ENCODE data around the gene ADGRA1. TPM values are rescaled to one million over a fixed set of nuclear protein-coding genes. Genes with fewer than 3 reads are reported as not detected.

The ADGRA1 gene
- total and polyA plus RNA-seq, 2 of the 8 experiments (the other 6 are each of a cell fraction or from before 2014, with no cell fraction given), result 0.17 to 0.21 TPM

DNA sequence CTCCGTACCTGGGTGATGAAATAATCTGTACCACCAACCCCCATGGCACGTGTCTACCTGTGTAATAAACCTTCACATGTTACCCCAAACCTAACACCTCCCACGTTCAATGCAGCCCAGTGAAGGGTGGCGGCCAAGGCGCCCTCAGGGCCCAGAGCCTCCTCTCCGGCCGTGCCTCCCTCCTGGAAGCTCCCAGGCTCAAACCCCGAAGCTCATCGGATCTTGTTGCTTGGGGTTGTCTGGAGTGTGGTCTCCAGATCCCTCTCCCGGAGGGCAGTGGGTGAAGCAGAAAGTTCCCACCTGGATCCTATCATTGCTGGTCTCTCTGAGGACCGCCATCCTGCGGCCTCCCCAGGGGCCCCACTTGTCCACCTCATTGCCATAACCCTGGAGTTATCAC, 62.9 kb downstream of the ADGRA1 start:
- H4K20me1 ChIP-seq (replicated peaks in 1 of 2; ENCODE audit: control insufficient read depth in 1 of 2, insufficient read depth in 2 of 2, low read length in 2 of 2), result no peaks in the 10 kb centered on the region
- no peaks in the 10 kb centered on the region; a peak in 2 of 8 replicates for H3K36me3 ChIP-seq (ENCODE audit: control insufficient read depth in 2 of 4, insufficient read depth in 4 of 4, low read length in 3 of 4)
- no peak for FAIRE-seq
- CTCF ChIA-PET (ENCODE audit: partially characterized antibody), result interaction anchor here (3.7 kb wide), 1 partner anchor 8 kb away, joined by 13 read pairs; no protein-coding TSS in a partner anchor
- peak overlapping the region; percentile 70; the same call in 1 of the 2 replicates for H2AK5ac ChIP-seq (ENCODE audit: low read depth, low read length)
- DNase-seq (ENCODE audit: low read depth in 1 of 2, low spot score in 2 of 2), result peak in 1 of 2 experiments; percentile 43
- H3K27me3 ChIP-seq (replicated peaks in 1 of 4; ENCODE audit: control insufficient read depth in 3 of 4, extremely low read depth in 1 of 4, insufficient read depth in 3 of 4, low read length in 3 of 4), result 0 out of 7 replicates have a peak, but pooled peaks cover 0 to 2% (median 0%) of the 10 kb centered on the region in 4 experiments
- peak overlapping the region; percentile 96 for H3K56ac ChIP-seq (replicated peaks; ENCODE audit: insufficient read length, low read depth, low read length)
- H3K4me1 ChIP-seq (replicated peaks in 1 of 4; ENCODE audit: control insufficient read depth in 3 of 4, insufficient read depth in 4 of 4, low read length in 3 of 4), result peaks cover 3 to 10% (median 6%) of the 10 kb centered on the region in 4 experiments
- POLR2A ChIA-PET (ENCODE audit: partially characterized antibody), result interaction anchor here (0.9 to 1.3 kb wide), 2 partner anchors 9 to 10 kb away, joined by 3 read pairs; partner anchors contain the start of gene KNDC1
- H4K91ac ChIP-seq (replicated peaks; ENCODE audit: insufficient read length, low read length), result peak overlapping the region; percentile 100
- no peaks in the 10 kb centered on the region for H3K23me2 ChIP-seq (ENCODE audit: low read depth, low read length)
- H2BK5ac ChIP-seq (ENCODE audit: low read depth, low read length), result peak overlapping the region; percentile 98
- H3K23ac ChIP-seq (ENCODE audit: insufficient read length), result no peak overlapping the region
- peak overlapping the region; percentile 24 for H4K5ac ChIP-seq (ENCODE audit: insufficient read length, low read depth, low read length)
- H2BK12ac ChIP-seq (ENCODE audit: low read depth, low read length), result peak overlapping the region; percentile 92
- peaks cover 0 to 14% of the 10 kb centered on the region in 2 experiments; a peak in 2 of 4 replicates for H3K9me3 ChIP-seq (ENCODE audit: insufficient read depth in 2 of 2, low read depth in 1 of 2, low read length in 1 of 2)
- no peak overlapping the region for H3K14ac ChIP-seq (ENCODE audit: insufficient read length)
- peak overlapping the region; percentile 95 for H3K18ac ChIP-seq (ENCODE audit: extremely low read depth, low read length)
- H2AFZ ChIP-seq (ENCODE audit: low read length), result no peak overlapping the region
- H3K4me3 ChIP-seq (ENCODE audit: extremely low read depth in 1 of 4, insufficient read depth in 2 of 4, low read depth in 3 of 4, low read length in 4 of 4), result no peak overlapping the region
- H2BK15ac ChIP-seq (ENCODE audit: low read length), result 0 out of 2 replicates have a peak overlapping the region, but pooled peaks have one; percentile 88
- H2BK20ac ChIP-seq (ENCODE audit: low read length), result peak overlapping the region; percentile 74
- 0 out of 2 replicates have a peak overlapping the region, but pooled peaks have one; percentile 2 for H3K27ac ChIP-seq (ENCODE audit: low read depth, low read length)
- no peak overlapping the region; a peak in 1 of 4 replicates for H3K4me2 ChIP-seq (ENCODE audit: insufficient read depth in 1 of 2, low read depth in 2 of 2, low read length in 2 of 2)
- no peaks in the 10 kb centered on the region for H3K79me2 ChIP-seq (ENCODE audit: control insufficient read depth in 1 of 2, insufficient read depth in 2 of 2, low read length in 2 of 2)
- H4K8ac ChIP-seq (ENCODE audit: extremely low read depth, insufficient read depth, low read length), result no peak overlapping the region; the same call in 1 of the 2 replicates
- peak overlapping the region; percentile 100 for H2BK120ac ChIP-seq (replicated peaks; ENCODE audit: low read depth, low read length)
- WGBS, 2 experiments (ENCODE audit: extremely low coverage in 1 of 2, insufficient coverage in 1 of 2, insufficient read length in 1 of 2, insufficient replicate concordance in 2 of 2, low coverage in 1 of 2, low lambda C conversion rate in 2 of 2, missing lambda C conversion rate in 1 of 2), result 94% methylated on average over 12 of the region's 12 CpGs; no CpG with 5 or more reads in 1 of the 2 experiments
- no peaks in the 10 kb centered on the region for H3K79me1 ChIP-seq (ENCODE audit: low read depth, low read length)
- no peak overlapping the region for H3K9ac ChIP-seq (replicated peaks in 1 of 4; ENCODE audit: extremely low read depth in 1 of 4, low read depth in 3 of 4, low read length in 3 of 4)
- H3K4ac ChIP-seq (replicated peaks; ENCODE audit: insufficient read length, low read depth, low read length), result peak overlapping the region; percentile 100
- no peak for TF ChIP-seq SP4 (IDR thresholded peaks at IDR 0.05; ENCODE audit: low read length)
- TF ChIP-seq SUZ12 (IDR thresholded peaks at IDR 0.05; ENCODE audit: low read length), result no peak
- TF ChIP-seq RBBP5 (IDR thresholded peaks at IDR 0.05; ENCODE audit: borderline replicate concordance, low read depth, low read length), result no peak
- TF ChIP-seq RFX5 (IDR thresholded peaks at IDR 0.05; ENCODE audit: borderline replicate concordance, low read depth, low read length), result no peak
- no peak for TF ChIP-seq ATF2 (IDR thresholded peaks at IDR 0.05; ENCODE audit: low read length)
- no peak for TF ChIP-seq EGR1 (IDR thresholded peaks at IDR 0.05; ENCODE audit: borderline replicate concordance, low read depth, low read length)
- no peak for TF ChIP-seq FOSL1 (IDR thresholded peaks at IDR 0.05; ENCODE audit: insufficient read depth, low read depth, low read length)
- TF ChIP-seq TBP (IDR thresholded peaks at IDR 0.05; ENCODE audit: low read depth, low read length), result no peak
- no peak for TF ChIP-seq CEBPB (IDR thresholded peaks at IDR 0.05; ENCODE audit: low read depth, low read length)
- no peak for TF ChIP-seq HDAC6 (IDR thresholded peaks at IDR 0.05; ENCODE audit: low read depth, low read length)
- TF ChIP-seq MAX (IDR thresholded peaks at IDR 0.05), result no peak
- no peak for TF ChIP-seq JUN (IDR thresholded peaks at IDR 0.05; ENCODE audit: low read depth, low read length)
